Transverse colon (tissue), 4 donors: Measurements from ENCODE around the gene TOLLIP.

Experiments used
- CTCF ChIP-seq, 5 experiments: fragments of 200-600 bp in 3 of 5; fragments of 450-650 bp in 2 of 5; sonication (generic) in 3 of 5; IDR thresholded peaks; 1 replicate in 2 of 5; 2 replicates in 3 of 5; pipeline ENCODE4 v1.5.1; 2016 to 2017; ENCODE audit warnings: antibody characterized with exemption in 5 of 5, inconsistent platforms in 3 of 5, mild to moderate bottlenecking in 2 of 5, moderate library complexity in 1 of 5
- POLR2A ChIP-seq: fragments of 450-650 bp; IDR thresholded peaks from one replicate; pipeline ENCODE4 v1.6.1; 2016; ENCODE audit warnings: antibody characterized with exemption, mild to moderate bottlenecking, moderate library complexity
- POLR2AphosphoS5 ChIP-seq, 3 donors: sonication (generic); formaldehyde crosslinking; IDR thresholded peaks; one replicate each; pipeline ENCODE4 v1.6.1; 2016; ENCODE audit warnings: antibody characterized with exemption in 3 of 3

- TF ChIP-seq CTCF (IDR thresholded peaks at IDR 0.05) = no peak
- no peak for TF ChIP-seq POLR2A
- TF ChIP-seq POLR2AphosphoS5 (IDR thresholded peaks at IDR 0.05) = no peak
These were observed 55.3 kb downstream of the TOLLIP start for GRCh38 chr11:1254086-1254648.
